Esophagus squamous epithelium (tissue), 5 donors: ENCODE measurements around the gene TOM1. TPM values are rescaled to one million over a fixed set of nuclear protein-coding genes. Genes with fewer than 3 reads are reported as not detected.

Experiments
- DNase-seq: peaks from one replicate; lab custom pipeline; 2025; lab: John Stamatoyannopoulos, UW
- H3K27ac ChIP-seq, 4 donors: fragments of 200-600 bp; sonication (generic); one replicate each; pipeline ENCODE4 v1.5.1; 2016 to 2019; ENCODE audit warnings: mild to moderate bottlenecking in 1 of 4
- H3K27me3 ChIP-seq, 4 donors: fragments of 200-600 bp; sonication (generic); 1 replicate in 3 of 4; 2 replicates in 1 of 4; pipeline versions ENCODE4 v1.5.1 to v1.6.0; 2017 to 2021; ENCODE audit warnings: antibody characterized with exemption in 1 of 4
- H3K36me3 ChIP-seq, 3 donors: fragments of 200-600 bp; sonication (generic); one replicate each; pipeline ENCODE4 v1.5.1; 2016 to 2019
- H3K4me1 ChIP-seq, 3 donors: fragments of 200-600 bp; sonication (generic); one replicate each; pipeline ENCODE4 v1.5.1; 2017 to 2019
- H3K4me3 ChIP-seq, 4 donors: fragments of 200-600 bp; sonication (generic); 1 replicate in 3 of 4; 2 replicates in 1 of 4; pipeline ENCODE4 v1.5.1; 2016 to 2019; ENCODE audit warnings: mild to moderate bottlenecking in 2 of 4, moderate library complexity in 1 of 4
- H3K9me3 ChIP-seq, 3 donors: fragments of 200-600 bp; sonication (generic); one replicate each; pipeline ENCODE4 v1.5.1; 2016 to 2019
- CTCF ChIP-seq, 6 experiments: fragments of 450-650 bp in 4 of 6; fragments of 200-600 bp in 2 of 6; sonication (generic) in 2 of 6; IDR thresholded peaks; one replicate each; pipeline ENCODE4 v1.5.1; 2016 to 2019; ENCODE audit warnings: antibody characterized with exemption in 6 of 6, mild to moderate bottlenecking in 4 of 6, moderate library complexity in 4 of 6
- POLR2A ChIP-seq, 4 donors: fragments of 450-650 bp; IDR thresholded peaks; one replicate each; pipeline ENCODE4 v1.6.1; 2017; ENCODE audit warnings: antibody characterized with exemption in 4 of 4, mild to moderate bottlenecking in 4 of 4, moderate library complexity in 3 of 4
- WGBS, 2 donors: methylation state at CpG; one replicate each; pipeline ENCODE4 v1.1.5; 2018; 5-methylcytosine and 5-hydroxymethylcytosine counted together
- intact Hi-C: fragments of 100-400 bp; cut with DNase I; formaldehyde crosslinking; loops from one replicate; pipeline ENCODE4 v1.15.0; 2022
- total RNA-seq, 4 donors: library from RNA; depleted of rRNA; stranded (reverse); fragments of >200 nt; gene quantifications; one replicate each; pipeline ENCODE4 v1.1.0, GENCODE V29; 2016
- donor health status: DM: yes; HTN: yes; CAD: no.

The TOM1 gene
- total RNA-seq, 4 donors from 2014 or later, result 72.1 to 145 (median 106) TPM

GRCh38 chr22:35378621-35379020, 78.9 kb downstream of the TOM1 start:
- Histone ChIP-seq H3K27ac (peak overlapping the region in 1 of 4 donors; percentile 27), H3K36me3 (peaks cover 0 to 4% (median 0%) of the 10 kb centered on the region in 3 donors), H3K27me3 (no peaks in the 10 kb centered on the region), H3K4me1 (peaks cover 13 to 71% (median 27%) of the 10 kb centered on the region in 3 donors), H3K9me3 (no peaks in the 10 kb centered on the region), H3K4me3 (no peak overlapping the region)
- DNase-seq, result no peak
- 86 to 93% methylated on average over 3 of the region's 3 CpGs for WGBS, 2 donors
- TF ChIP-seq POLR2A (IDR thresholded peaks at IDR 0.05) (no peak), CTCF (IDR thresholded peaks at IDR 0.05) (no peak)
- intact Hi-C loops, result no loop called here

GRCh38 chr22:35379146-35379993, 79.7 kb downstream of the TOM1 start:
- peaks cover 13 to 71% (median 27%) of the 10 kb centered on the region in 3 donors for H3K4me1 ChIP-seq
- intact Hi-C loops, result no loop called here
- TF ChIP-seq CTCF (IDR thresholded peaks at IDR 0.05) (no peak), POLR2A (IDR thresholded peaks at IDR 0.05) (no peak)
- no peaks in the 10 kb centered on the region for H3K9me3 ChIP-seq
- DNase-seq, result no peak
- H3K27ac ChIP-seq, result peak overlapping the region in 1 of 4 donors; percentile 27
- H3K27me3 ChIP-seq, result no peaks in the 10 kb centered on the region
- WGBS, 2 donors, result 76 to 82% methylated on average over 7 to 9 of the region's 10 CpGs
- H3K36me3 ChIP-seq, result peaks cover 0 to 11% (median 0%) of the 10 kb centered on the region in 3 donors
- no peak overlapping the region for H3K4me3 ChIP-seq

GRCh38 chr22:35380013-35380412, 80.3 kb downstream of the TOM1 start:
- Histone ChIP-seq H3K9me3 (no peaks in the 10 kb centered on the region), H3K27me3 (no peaks in the 10 kb centered on the region), H3K27ac (peak overlapping the region; percentile 76 to 86 (median 80)), H3K4me3 (no peak overlapping the region), H3K4me1 (peaks cover 13 to 71% (median 27%) of the 10 kb centered on the region in 3 donors), H3K36me3 (peaks cover 0 to 18% (median 0%) of the 10 kb centered on the region in 3 donors)
- TF ChIP-seq POLR2A (IDR thresholded peaks at IDR 0.05) (no peak), CTCF (IDR thresholded peaks at IDR 0.05) (no peak)
- WGBS, 2 donors, result 77 to 82% methylated on average over 4 to 5 of the region's 6 CpGs
- intact Hi-C loops, result no loop called here
- DNase-seq, result no peak

- Histone ChIP-seq H3K36me3 (peaks cover 0 to 22% (median 0%) of the 10 kb centered on the region in 3 donors), H3K27me3 (no peaks in the 10 kb centered on the region), H3K4me1 (peaks cover 13 to 71% (median 27%) of the 10 kb centered on the region in 3 donors), H3K9me3 (no peaks in the 10 kb centered on the region), H3K4me3 (peak within 1 kb of the TSS; percentile 44 to 67 (median 53)), H3K27ac (peak within 1 kb of the TSS; percentile 76 to 86 (median 80))
- peak; percentile 36 for DNase-seq
- WGBS, 2 donors, result 0 to 11% methylated on average over 7 to 19 of the region's 47 CpGs
- intact Hi-C loops, result no loop called here
- TF ChIP-seq POLR2A (IDR thresholded peaks at IDR 0.05) (peak in 2 of 4 donors; percentile 73 to 82), CTCF (IDR thresholded peaks at IDR 0.05) (peak in 1 of 6 experiments; percentile 35)
These were observed 81.1 kb downstream of the TOM1 start, which contains the start of gene HMOX1 for GRCh38 chr22:35380537-35381423. Gene HMOX1 (plus strand): TSS chr22:35381096. CDS start chr22:35381174, 78 bp downstream.
